Skeletal muscle satellite cell (primary cell): ENCODE measurements around the gene GALNT18.

Experiments
- H3K27me3 ChIP-seq: 2 replicates; pipeline ENCODE4 v1.7.0; 2013; ENCODE audit warnings: low read length; ENCODE audit not compliant: control insufficient read depth, insufficient read depth
- H3K36me3 ChIP-seq: 2 replicates; pipeline ENCODE4 v1.7.0; 2013; ENCODE audit warnings: mild to moderate bottlenecking, control low read depth, low read length; ENCODE audit not compliant: insufficient read depth
- H3K4me1 ChIP-seq: 2 replicates; pipeline ENCODE4 v1.7.0; 2013; ENCODE audit warnings: low read length; ENCODE audit not compliant: control insufficient read depth, insufficient read depth
- H3K4me2 ChIP-seq: 2 replicates; pipeline ENCODE4 v1.7.0; 2013; ENCODE audit warnings: mild to moderate bottlenecking, low read length
- H3K4me3 ChIP-seq: 2 replicates; pipeline ENCODE4 v1.7.0; 2013; ENCODE audit warnings: low read length
- H3K9ac ChIP-seq: 2 replicates; pipeline ENCODE4 v1.7.0; 2013; ENCODE audit warnings: mild to moderate bottlenecking, low read depth, low read length, moderate library complexity
- H3K9me3 ChIP-seq: replicated peaks from 2 replicates; pipeline ENCODE4 v1.7.0; 2013; ENCODE audit warnings: mild to moderate bottlenecking, control low read depth, low read length

Gene GALNT18

DNA sequence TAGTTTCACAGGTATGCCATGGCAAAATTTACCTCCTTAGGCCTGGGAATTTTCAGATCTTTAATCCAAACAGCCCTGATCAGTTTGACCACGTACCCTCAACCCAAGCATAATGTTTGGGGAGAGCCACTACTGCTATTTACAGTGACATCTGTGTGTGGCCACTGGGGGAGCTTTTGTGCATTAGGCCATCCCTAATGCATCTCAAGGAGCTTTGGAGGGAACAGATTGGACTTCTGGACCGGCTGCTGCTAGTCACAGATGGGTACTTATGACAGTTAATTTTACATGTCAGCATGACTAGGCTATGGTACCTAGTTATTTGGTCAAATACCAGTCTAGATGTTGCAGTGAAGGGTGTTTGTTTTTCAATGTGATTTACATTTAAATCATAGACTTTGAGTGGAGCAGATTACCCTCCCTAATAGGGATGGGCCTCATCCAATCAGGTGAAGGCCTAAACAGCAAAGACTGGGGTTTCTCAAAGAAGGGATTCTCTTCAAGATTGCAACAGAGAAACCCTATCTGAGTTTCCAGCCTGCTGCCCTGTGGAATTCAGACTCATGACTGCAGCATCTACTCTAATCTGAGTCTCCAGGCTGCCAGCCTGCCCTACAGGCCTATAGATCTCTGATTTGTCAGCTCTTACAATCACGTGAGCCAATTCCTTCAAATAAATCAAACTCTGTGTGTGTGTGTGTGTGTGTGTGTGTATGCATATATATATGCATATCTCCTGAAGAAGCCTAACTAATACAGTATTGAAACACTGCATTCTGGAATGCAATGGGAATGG is 38.0 kb upstream of the GALNT18 start:
- Histone ChIP-seq H3K4me3 (no peak overlapping the region), H3K27me3 (peaks cover 68% of the 10 kb centered on the region), H3K9ac (no peak overlapping the region), H3K4me1 (no peaks in the 10 kb centered on the region), H3K9me3 (no peaks in the 10 kb centered on the region), H3K36me3 (no peaks in the 10 kb centered on the region), H3K4me2 (no peak overlapping the region)

DNA sequence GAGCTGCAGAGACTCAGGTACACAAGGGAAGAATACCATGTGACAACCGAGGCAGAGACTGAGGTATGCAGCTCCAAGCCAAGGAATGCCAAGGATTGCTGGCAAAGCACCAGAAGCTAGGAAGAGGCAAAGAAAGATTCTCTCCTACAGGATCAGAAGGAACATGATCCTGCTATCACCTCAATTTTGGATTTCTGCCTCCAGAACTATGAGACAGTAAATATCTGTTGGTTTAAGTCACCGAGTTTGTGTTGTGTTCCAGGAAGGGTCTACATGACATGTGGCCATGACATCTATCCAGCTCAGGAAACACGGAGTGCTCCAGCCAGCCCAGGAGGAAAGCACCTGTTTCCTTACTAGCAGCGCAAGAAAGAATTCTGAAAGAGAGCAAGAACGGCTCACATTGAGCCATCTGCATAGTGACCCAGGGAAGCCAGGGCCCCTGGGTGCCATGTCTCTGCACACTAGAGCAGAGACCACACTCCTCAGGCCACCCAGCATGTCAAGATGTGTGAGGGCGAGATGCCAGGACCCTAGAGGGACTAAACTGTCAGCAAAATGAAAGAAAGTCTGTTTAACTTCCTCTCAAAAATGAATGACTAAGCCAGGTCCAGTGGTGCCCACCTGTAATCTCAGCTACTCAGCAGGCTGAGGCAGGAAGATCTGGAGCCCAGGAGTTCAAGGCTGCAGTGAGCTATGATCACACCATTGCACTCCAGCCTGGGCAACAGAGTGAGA is 35.6 kb upstream of the GALNT18 start:
- Histone ChIP-seq H3K4me2 (no peak overlapping the region), H3K36me3 (no peaks in the 10 kb centered on the region), H3K27me3 (peaks cover 62% of the 10 kb centered on the region), H3K4me3 (no peak overlapping the region), H3K9ac (no peak overlapping the region), H3K4me1 (no peaks in the 10 kb centered on the region), H3K9me3 (no peaks in the 10 kb centered on the region)

DNA sequence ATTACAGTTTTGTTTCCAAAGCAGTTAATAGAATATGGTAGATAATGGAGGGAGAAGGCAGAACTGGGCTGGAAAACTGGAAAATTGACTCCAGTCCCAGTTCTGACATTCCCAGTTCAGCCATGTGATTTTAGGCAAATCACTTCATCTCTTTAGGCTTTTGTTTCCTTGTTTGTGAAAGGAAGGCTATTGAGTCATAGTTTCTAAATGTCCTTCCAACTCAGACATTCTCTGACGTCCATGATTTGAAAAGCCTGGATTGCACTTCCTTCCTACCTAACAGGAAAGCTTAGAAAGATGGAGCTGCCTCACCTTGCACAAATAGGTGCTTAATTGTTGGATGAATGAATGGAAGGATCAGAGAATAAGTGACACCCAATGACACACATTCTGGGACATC is 19.8 kb upstream of the GALNT18 start:
- Histone ChIP-seq H3K9me3 (no peaks in the 10 kb centered on the region), H3K27me3 (peaks cover 46% of the 10 kb centered on the region), H3K4me1 (no peaks in the 10 kb centered on the region), H3K4me2 (no peak overlapping the region), H3K4me3 (no peak overlapping the region), H3K36me3 (no peaks in the 10 kb centered on the region), H3K9ac (no peak overlapping the region)

DNA sequence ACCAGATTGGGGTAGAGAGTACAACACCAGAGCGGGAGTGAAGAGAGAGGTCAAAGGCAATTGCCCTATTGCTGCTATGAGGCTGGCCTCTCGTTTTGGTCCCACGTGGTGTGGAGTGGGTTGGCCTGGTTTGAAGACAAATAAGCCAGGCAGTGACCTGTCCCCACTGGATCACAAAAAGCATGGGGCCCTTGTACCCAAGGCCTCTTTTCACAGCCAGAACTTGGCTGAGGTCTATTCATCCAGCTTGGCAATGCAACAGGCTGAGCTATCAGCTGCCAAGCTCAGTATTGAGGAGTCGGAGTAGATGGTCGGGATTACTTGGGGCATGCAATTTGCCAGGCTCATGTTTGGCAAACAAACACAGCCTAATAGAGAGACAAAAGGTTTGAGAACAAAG is 19.2 kb upstream of the GALNT18 start:
- Histone ChIP-seq H3K9ac (no peak overlapping the region), H3K9me3 (no peaks in the 10 kb centered on the region), H3K4me3 (no peak overlapping the region), H3K4me2 (no peak overlapping the region), H3K27me3 (peaks cover 52% of the 10 kb centered on the region), H3K36me3 (no peaks in the 10 kb centered on the region), H3K4me1 (no peaks in the 10 kb centered on the region)

DNA sequence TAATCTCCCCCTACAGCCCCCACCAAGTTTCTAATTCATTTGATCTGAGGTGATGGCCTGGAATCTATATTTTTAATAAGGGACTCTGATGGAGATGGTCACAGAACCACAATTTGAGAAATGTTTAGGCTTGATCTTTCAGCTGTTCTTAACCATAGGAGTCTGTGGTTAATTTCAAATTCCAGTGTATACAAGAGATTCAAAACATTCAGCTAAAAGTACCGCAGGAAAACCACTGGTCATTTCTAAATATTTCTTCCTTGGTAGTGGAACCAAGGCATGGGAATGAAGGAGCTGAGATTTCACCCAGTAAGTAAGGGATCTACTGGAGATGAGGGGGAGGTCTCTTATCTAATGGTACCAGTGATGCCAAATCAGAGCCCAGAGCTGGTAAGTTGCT is 18.3 kb upstream of the GALNT18 start:
- Histone ChIP-seq H3K9ac (no peak overlapping the region), H3K4me1 (no peaks in the 10 kb centered on the region), H3K4me3 (no peak overlapping the region), H3K27me3 (peaks cover 55% of the 10 kb centered on the region), H3K9me3 (no peaks in the 10 kb centered on the region), H3K36me3 (no peaks in the 10 kb centered on the region), H3K4me2 (no peak overlapping the region)

DNA sequence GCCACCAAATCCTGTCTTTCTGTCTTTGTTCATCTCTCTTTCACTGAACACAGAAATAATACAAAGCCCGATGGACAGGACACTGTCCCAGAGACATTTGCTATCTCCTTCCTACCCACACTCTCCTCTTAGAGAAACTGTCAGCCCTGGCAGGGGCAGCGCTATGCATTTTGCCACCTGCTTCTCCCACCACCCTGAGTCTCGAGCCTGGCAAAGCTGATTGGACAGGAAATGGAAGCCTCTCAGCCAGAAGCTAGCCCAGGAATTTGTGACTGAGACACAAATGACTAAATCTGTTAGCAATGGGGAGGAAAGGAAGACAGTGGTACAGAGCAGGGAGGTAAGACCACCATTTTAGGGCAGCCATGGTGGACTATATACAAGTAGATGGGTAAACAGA is 14.9 kb upstream of the GALNT18 start:
- H3K27me3 ChIP-seq: peaks cover 43% of the 10 kb centered on the region
- H3K36me3 ChIP-seq: no peaks in the 10 kb centered on the region
- H3K4me3 ChIP-seq: no peak overlapping the region
- no peak overlapping the region for H3K4me2 ChIP-seq
- H3K9me3 ChIP-seq: no peaks in the 10 kb centered on the region
- no peak overlapping the region for H3K9ac ChIP-seq
- no peaks in the 10 kb centered on the region for H3K4me1 ChIP-seq

DNA sequence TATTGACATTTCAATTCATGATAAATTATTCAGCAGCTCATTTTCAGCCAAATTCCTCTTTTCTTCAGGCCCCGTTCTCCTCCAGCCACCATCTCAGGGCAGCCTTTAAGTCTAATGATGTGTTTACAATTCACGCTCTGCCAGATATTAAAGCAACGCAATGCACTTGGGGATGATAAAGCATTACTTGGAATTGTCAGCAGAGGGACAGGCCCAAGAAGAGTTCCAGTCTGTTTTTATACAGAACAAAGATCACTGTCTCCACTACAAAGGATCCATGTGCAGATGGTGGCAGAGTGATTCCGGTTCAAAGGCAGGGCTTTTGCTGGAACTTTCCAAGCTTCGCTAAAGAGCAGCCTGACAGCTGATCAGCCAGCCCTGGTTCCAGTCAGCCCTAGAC is 13.6 kb upstream of the GALNT18 start:
- no peaks in the 10 kb centered on the region for H3K4me1 ChIP-seq
- H3K4me2 ChIP-seq: no peak overlapping the region
- H3K4me3 ChIP-seq: no peak overlapping the region
- no peaks in the 10 kb centered on the region for H3K9me3 ChIP-seq
- H3K27me3 ChIP-seq: peaks cover 37% of the 10 kb centered on the region
- no peaks in the 10 kb centered on the region for H3K36me3 ChIP-seq
- no peak overlapping the region for H3K9ac ChIP-seq

DNA sequence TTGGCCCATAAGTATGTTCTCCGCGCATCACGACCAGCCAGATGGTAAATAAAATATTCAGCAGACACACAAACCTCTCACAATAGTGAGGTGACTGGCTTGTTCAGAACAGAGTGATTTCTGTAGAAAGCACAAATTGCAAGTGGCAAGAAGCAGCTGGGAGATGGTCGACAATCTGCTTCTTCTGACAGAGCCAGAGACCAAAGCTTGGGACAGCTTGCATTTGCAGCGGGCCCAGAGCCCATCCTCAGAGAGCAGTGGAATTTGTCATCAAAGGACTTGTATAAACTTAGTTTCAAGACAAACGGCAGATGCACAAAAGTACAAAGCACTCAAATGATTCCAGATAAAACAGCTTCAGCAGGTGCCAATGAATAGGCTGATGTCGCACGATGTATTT is 7.6 kb upstream of the GALNT18 start:
- Histone ChIP-seq H3K27me3 (peaks cover 33% of the 10 kb centered on the region), H3K4me1 (no peaks in the 10 kb centered on the region), H3K4me3 (no peak overlapping the region), H3K9ac (no peak overlapping the region), H3K4me2 (no peak overlapping the region), H3K9me3 (no peaks in the 10 kb centered on the region), H3K36me3 (no peaks in the 10 kb centered on the region)

DNA sequence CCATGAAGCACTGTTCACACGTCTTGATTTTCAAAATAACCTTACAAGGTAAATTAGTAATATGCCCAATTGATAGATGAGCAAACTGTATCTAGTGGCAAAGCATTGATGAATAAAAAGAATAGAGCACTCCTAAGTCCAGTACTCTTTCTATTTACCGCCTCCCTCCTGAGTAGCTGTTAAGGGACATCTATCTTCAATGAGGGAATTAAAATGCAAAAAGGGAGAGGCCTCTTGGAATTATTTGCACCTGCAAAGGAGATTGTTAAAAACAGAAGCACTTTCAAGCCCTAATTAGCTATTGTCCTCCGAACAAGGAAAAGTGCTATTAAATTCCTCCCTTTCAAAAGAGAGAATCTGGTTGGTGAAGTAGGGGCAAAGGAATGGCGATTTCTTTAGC is 6.8 kb upstream of the GALNT18 start:
- H3K4me2 ChIP-seq: no peak overlapping the region
- H3K36me3 ChIP-seq: no peaks in the 10 kb centered on the region
- no peak overlapping the region for H3K9ac ChIP-seq
- no peak overlapping the region for H3K4me3 ChIP-seq
- peaks cover 32% of the 10 kb centered on the region for H3K27me3 ChIP-seq
- no peaks in the 10 kb centered on the region for H3K4me1 ChIP-seq
- H3K9me3 ChIP-seq: no peaks in the 10 kb centered on the region

DNA sequence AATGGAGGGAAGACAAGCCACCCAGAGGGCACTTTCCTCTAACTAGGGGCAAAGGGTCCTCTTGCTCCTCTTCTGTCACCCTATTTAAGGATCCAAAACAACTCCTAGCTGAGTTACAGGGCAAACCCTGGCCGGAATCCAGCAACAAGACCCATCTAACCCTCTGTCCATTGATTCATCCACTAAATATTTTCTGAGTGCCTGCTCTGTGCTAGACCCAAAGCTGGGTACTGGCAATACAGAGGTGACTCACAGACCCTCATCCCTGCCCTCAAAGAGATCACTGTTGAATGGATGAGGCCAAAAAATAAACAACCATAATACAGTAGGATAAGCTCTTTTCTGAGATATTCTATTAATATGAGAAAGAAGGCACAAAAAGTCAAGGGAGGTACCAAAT is 4.3 kb upstream of the GALNT18 start:
- peaks cover 10% of the 10 kb centered on the region for H3K4me1 ChIP-seq
- peaks cover 34% of the 10 kb centered on the region for H3K27me3 ChIP-seq
- H3K9me3 ChIP-seq: no peaks in the 10 kb centered on the region
- H3K4me3 ChIP-seq: no peak overlapping the region
- no peaks in the 10 kb centered on the region for H3K36me3 ChIP-seq
- H3K9ac ChIP-seq: no peak overlapping the region
- H3K4me2 ChIP-seq: no peak overlapping the region

DNA sequence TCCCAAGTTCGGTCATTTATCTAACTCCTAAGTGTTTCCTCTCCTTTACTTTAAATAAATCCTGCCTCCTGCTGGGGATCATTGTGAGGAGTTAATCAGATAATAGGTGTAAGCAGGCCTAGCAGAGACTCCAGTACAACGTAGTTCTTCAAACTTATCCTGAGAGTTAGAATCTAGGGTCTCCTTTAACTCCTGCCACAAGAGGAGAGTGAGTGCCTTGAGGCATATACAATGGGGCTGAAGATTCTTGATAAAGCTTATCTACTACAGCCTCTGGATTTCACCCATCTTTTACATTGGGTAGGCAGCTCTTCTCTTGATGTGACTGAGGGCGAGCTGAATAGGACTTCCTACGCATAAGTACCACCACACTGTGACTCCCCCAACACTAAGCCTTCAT is 3.1 kb upstream of the GALNT18 start:
- no peak overlapping the region for H3K4me3 ChIP-seq
- peaks cover 38% of the 10 kb centered on the region for H3K27me3 ChIP-seq
- H3K36me3 ChIP-seq: no peaks in the 10 kb centered on the region
- H3K4me1 ChIP-seq: peaks cover 21% of the 10 kb centered on the region
- H3K9me3 ChIP-seq: no peaks in the 10 kb centered on the region
- no peak overlapping the region for H3K4me2 ChIP-seq
- H3K9ac ChIP-seq: no peak overlapping the region

DNA sequence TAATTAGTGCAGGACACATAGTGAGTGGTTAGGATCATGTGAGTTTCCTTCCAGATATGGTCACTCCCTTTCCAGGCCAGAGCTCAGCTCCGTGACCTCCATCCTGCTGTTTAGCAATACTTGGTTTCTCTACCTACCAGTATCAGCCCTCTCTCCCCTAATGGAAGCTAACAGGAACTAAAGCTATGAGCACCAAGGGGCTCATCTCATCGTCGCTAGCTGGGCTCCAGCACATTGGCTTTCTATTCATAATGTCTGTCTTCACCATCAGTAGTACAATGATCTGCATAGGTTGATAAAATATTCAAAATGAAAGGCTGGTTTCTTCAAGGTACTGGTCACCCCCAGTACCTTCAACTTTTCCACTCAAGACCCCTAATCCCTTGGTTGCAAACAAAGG is 2.4 kb upstream of the GALNT18 start:
- no peaks in the 10 kb centered on the region for H3K36me3 ChIP-seq
- H3K4me3 ChIP-seq: no peak overlapping the region
- H3K9me3 ChIP-seq: no peaks in the 10 kb centered on the region
- H3K27me3 ChIP-seq: peaks cover 39% of the 10 kb centered on the region
- H3K4me1 ChIP-seq: peaks cover 21% of the 10 kb centered on the region
- no peak overlapping the region for H3K9ac ChIP-seq
- H3K4me2 ChIP-seq: no peak overlapping the region
